ENCODE measurements around the gene TOP3A.

Gene TOP3A

DNA sequence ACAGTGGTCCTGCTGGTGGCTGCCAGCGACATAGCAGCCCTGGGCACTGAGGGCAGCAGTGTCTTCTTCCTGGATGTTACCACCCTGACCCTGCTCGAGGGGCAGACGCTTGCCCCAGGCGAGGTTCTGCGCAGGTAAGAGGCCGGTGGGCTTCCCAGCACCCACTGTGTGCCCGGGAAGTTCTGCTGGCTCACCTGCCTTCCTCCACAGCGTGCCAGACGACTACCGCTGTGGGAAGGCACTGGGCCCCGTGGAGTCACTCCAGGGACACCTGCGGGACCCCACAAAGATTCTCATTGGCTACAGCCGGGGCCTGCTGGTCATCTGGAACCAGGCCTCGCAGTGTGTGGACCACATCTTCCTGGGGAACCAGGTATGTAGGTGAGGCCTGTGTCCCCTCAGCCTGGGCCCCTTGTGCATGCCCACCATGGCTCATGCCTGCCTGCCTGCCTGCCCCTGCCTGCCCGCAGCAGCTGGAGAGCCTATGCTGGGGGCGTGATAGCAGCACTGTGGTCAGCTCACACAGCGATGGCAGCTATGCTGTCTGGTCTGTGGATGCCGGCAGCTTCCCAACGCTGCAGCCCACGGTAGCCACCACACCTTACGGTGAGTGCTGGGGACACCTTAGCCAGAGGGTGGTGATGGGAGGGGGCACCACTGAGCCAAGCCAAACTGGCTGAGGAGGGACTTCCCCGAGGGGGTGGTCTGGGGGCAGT lies 80.8 kb downstream of the TOP3A start:
- H3K4me3 ChIP-seq (ENCODE audit: low read depth, low read length): no peak overlapping the region
- TF ChIP-seq, protein P1, sequence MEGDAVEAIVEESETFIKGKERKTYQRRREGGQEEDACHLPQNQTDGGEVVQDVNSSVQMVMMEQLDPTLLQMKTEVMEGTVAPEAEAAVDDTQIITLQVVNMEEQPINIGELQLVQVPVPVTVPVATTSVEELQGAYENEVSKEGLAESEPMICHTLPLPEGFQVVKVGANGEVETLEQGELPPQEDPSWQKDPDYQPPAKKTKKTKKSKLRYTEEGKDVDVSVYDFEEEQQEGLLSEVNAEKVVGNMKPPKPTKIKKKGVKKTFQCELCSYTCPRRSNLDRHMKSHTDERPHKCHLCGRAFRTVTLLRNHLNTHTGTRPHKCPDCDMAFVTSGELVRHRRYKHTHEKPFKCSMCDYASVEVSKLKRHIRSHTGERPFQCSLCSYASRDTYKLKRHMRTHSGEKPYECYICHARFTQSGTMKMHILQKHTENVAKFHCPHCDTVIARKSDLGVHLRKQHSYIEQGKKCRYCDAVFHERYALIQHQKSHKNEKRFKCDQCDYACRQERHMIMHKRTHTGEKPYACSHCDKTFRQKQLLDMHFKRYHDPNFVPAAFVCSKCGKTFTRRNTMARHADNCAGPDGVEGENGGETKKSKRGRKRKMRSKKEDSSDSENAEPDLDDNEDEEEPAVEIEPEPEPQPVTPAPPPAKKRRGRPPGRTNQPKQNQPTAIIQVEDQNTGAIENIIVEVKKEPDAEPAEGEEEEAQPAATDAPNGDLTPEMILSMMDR (IDR thresholded peaks at IDR 0.05; ENCODE audit: borderline replicate concordance, insufficient read depth, low read depth, low read length): no peak

DNA sequence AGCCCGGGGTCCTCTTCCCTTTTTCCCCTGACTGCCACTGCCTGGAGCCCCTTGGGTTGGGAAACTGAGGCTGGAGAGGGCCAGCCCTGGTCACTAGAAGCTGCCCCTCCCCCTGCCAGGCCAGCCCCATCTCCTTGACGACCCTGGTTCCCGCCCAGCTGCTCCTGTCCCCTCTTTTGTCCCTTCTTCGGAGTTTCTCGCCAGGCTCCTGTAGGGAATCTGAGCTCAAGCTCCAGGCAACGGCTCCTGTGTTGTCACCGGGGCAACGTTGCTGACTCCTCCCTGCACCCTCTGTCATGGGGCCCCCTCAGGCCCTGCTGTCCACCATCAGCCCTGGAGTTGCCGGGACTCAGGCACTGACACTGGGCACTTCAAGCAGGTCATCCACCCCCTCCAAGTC lies 83.6 kb downstream of the TOP3A start:
- TF ChIP-seq, protein P1 (IDR thresholded peaks at IDR 0.05; ENCODE audit: borderline replicate concordance, insufficient read depth, low read depth, low read length): no peak
- H3K4me3 ChIP-seq (ENCODE audit: low read depth, low read length): no peak overlapping the region

DNA sequence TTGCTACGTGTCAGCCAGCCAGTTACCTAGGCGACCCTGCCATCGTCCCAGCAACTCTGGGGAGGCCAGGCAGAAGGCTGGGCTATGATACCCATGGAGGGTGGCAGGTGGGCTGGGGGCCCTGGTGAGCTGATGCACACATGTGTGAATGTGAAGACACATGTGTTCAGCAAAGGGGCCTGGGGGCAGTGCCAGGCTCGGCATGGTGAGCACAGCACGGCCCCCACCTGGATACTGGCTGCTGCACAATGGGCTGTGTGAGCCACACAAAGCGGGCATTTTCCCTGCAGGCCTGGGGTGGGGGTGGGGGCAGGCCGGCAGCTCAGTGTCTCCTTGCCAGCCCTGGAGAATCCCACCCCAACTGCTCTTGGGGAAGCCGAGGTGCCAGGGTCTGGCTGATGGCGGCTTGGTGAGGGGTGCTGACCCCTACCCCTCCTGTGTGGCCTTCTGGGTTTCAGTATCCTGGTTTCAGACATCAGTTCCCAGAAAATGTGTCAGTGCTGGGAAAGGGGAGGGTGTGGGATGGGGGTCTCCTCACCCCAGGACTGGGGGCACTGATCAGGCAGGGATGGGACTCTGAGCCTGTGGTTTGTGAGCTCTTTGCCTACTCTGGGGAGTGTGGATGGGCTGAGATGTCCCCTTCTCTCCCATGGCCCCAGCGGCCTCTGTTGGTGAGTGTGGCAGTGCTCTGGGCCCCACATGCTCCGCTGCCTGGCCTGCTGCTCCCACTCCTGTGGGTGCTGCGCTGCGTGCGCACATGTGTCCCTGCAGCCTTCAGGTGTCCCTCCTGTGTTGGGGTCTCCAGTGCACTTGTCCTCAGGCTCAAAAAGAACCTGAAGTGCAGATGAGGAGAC lies 84.3 kb downstream of the TOP3A start:
- TF ChIP-seq, protein P1 (IDR thresholded peaks at IDR 0.05; ENCODE audit: borderline replicate concordance, insufficient read depth, low read depth, low read length): no peak
- no peak overlapping the region for H3K4me3 ChIP-seq (ENCODE audit: low read depth, low read length)

DNA sequence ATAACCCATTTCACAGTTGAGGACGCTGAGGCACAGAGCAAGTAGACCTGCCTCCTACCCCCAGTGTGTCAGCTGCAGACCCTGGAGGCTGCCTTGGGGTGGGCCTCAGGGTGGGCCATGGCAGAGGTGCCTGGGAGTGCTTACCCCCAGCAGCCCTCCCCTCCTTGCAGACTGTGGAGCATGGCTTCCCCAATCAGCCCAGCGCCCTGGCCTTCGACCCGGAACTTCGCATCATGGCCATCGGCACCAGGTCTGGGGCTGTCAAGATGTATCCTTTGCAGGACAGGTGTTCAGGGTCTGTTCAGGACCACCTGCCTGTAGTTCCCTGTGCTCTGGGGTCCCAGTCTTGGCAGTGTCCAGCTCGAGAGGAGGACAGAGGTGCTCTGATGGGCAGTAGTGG lies 85.0 kb downstream of the TOP3A start:
- no peak overlapping the region for H3K4me3 ChIP-seq (ENCODE audit: low read depth, low read length)
- TF ChIP-seq, protein P1 (IDR thresholded peaks at IDR 0.05; ENCODE audit: borderline replicate concordance, insufficient read depth, low read depth, low read length): no peak

DNA sequence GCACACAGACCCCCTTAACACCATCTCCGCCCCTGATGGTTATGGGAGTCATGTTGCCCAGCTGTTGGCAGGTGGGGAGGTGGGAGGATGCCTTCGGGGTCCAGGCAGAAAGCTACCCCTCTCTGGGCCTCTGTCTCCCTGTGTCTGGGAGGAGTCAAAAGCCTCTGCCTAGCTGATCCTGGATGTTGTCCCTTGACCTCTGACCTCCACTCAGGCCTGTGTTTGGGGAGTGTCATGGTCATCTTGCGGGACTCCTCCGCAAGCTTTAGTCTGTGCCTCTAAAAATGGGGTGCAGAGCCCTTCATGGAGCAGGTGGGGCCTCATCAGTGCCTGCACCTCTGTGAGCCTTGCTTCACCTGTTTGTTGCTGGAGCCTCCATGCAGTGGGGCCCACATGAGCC lies 85.5 kb downstream of the TOP3A start:
- TF ChIP-seq, protein P1 (IDR thresholded peaks at IDR 0.05; ENCODE audit: borderline replicate concordance, insufficient read depth, low read depth, low read length): no peak
- no peak overlapping the region for H3K4me3 ChIP-seq (ENCODE audit: low read depth, low read length)

DNA sequence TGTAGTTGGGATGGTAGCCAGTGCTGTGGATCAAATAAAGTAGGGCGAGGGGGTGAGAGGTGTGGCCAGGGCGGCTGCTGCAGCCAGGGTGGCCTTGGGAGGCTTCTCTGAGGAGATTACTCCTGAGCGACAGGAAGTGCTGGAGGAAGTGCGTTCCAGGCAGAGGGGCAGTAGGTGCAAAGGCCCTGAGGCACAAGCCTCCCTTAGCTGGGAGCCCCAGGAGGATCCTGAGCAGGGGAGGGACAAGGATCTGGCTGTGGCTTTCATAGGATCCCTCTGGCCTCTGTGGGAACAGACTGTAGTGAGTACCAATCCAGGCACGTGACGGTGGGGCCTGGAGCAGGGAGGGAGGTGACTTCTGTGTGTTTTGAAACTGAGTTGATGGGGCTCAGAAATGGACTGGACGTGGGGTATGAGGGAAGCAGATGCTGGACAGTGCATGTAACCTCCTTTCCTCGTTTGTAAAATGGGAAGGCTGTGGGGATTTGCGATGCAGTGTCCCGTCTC lies 86.6 kb downstream of the TOP3A start:
- TF ChIP-seq, protein P1 (IDR thresholded peaks at IDR 0.05; ENCODE audit: borderline replicate concordance, insufficient read depth, low read depth, low read length): no peak
- H3K4me3 ChIP-seq (ENCODE audit: low read depth, low read length): no peak overlapping the region

Measured in GM12875 (cell line).